Measurements from ENCODE around the gene SLC25A30. TPM values are rescaled to one million over a fixed set of nuclear protein-coding genes. Genes with fewer than 3 reads are reported as not detected.

The SLC25A30 gene
- polyA plus RNA-seq, 1 experiment = 14.0 TPM

- ChIA-PET POLR2A (interaction anchor here (0.7 kb wide), 1 partner anchor 28 kb away, joined by 3 read pairs; no protein-coding TSS in a partner anchor), CTCF (interaction anchor here (1.0 kb wide), 1 partner anchor 144 kb away, joined by 3 read pairs; no protein-coding TSS in a partner anchor)
- peaks cover 3% of the 10 kb centered on the region for H3K9me3 ChIP-seq (ENCODE audit: control insufficient read depth, insufficient read depth, low read length)
- DNase-seq (ENCODE audit: low read depth, low spot score) = no peak
- no peak for TF ChIP-seq CTCF (IDR thresholded peaks at IDR 0.05; ENCODE audit: low read depth, low read length)
- H3K27ac ChIP-seq (ENCODE audit: low read depth, low read length) = no peak overlapping the region
- no peaks in the 10 kb centered on the region for H3K27me3 ChIP-seq (ENCODE audit: control insufficient read depth, insufficient read depth, low read length)
- H3K4me3 ChIP-seq (ENCODE audit: low read depth, low read length) = no peak overlapping the region
These were observed 50.2 kb downstream of the SLC25A30 start for GRCh38 chr13:45368005-45368404.

DNA sequence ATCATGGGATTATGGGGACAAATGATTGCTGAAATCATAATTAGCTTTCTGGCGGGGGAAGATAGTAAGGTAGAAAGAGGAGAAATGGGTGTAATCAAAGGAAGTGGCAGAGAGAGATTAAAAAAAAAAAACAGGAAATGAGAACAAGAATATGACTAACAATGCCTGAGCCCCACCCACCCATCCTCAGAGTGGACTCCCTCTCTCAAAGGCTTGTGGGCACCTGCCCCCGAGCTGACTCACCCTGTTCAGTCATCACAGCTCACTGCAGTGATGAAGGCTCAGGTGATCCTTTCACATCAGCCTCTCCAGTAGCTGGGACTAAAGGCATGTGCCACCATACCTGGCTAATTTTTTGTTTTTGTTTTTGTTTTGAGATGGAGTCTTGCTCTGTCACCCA lies 50.8 kb downstream of the SLC25A30 start:
- peak; percentile 45 for DNase-seq (ENCODE audit: low read depth, low spot score)
- Histone ChIP-seq H3K27ac (ENCODE audit: low read depth, low read length) (peak overlapping the region; percentile 31), H3K4me3 (ENCODE audit: low read depth, low read length) (no peak overlapping the region), H3K9me3 (ENCODE audit: control insufficient read depth, insufficient read depth, low read length) (peaks cover 7% of the 10 kb centered on the region), H3K27me3 (ENCODE audit: control insufficient read depth, insufficient read depth, low read length) (no peaks in the 10 kb centered on the region)
- no peak for TF ChIP-seq CTCF (IDR thresholded peaks at IDR 0.05; ENCODE audit: low read depth, low read length)
- ChIA-PET CTCF (no interaction called here), POLR2A (no interaction called here)

DNA sequence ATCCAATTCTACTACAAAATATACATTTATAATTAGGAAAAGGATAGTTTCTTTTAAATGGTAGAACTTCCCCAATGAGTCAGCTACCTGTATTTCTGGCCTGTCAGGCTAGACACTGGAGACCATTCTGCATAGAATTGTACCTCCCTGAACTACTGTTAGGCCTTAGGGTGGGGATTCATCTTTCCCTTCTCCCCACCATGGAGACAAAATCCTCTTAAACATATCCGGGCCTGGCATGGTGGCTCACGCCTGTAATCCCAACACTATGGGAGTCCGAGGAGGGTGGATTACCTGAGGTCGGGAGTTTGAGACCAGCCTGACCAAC lies 52.7 kb downstream of the SLC25A30 start:
- TF ChIP-seq CTCF (IDR thresholded peaks at IDR 0.05; ENCODE audit: low read depth, low read length) = no peak
- Histone ChIP-seq H3K27ac (ENCODE audit: low read depth, low read length) (no peak overlapping the region), H3K4me3 (ENCODE audit: low read depth, low read length) (no peak overlapping the region), H3K9me3 (ENCODE audit: control insufficient read depth, insufficient read depth, low read length) (peaks cover 7% of the 10 kb centered on the region), H3K27me3 (ENCODE audit: control insufficient read depth, insufficient read depth, low read length) (no peaks in the 10 kb centered on the region)
- ChIA-PET POLR2A (no interaction called here), CTCF (no interaction called here)
- no peak for DNase-seq (ENCODE audit: low read depth, low spot score)

- no peak for DNase-seq (ENCODE audit: low read depth, low spot score)
- Histone ChIP-seq H3K9me3 (ENCODE audit: control insufficient read depth, insufficient read depth, low read length) (peaks cover 7% of the 10 kb centered on the region), H3K27me3 (ENCODE audit: control insufficient read depth, insufficient read depth, low read length) (no peaks in the 10 kb centered on the region), H3K4me3 (ENCODE audit: low read depth, low read length) (no peak overlapping the region), H3K27ac (ENCODE audit: low read depth, low read length) (peak overlapping the region; percentile 11)
- CTCF ChIA-PET = no interaction called here
- no peak for TF ChIP-seq CTCF (IDR thresholded peaks at IDR 0.05; ENCODE audit: low read depth, low read length)
- POLR2A ChIA-PET = interaction anchor here (0.6 kb wide), 1 partner anchor 35 kb away, joined by 5 read pairs; no protein-coding TSS in a partner anchor
These were observed 53.2 kb downstream of the SLC25A30 start for GRCh38 chr13:45364876-45365557.

GRCh38 chr13:45362939-45363338 lies 55.2 kb downstream of the SLC25A30 start:
- TF ChIP-seq CTCF (IDR thresholded peaks at IDR 0.05; ENCODE audit: low read depth, low read length) = no peak
- Histone ChIP-seq H3K27ac (ENCODE audit: low read depth, low read length) (no peak overlapping the region), H3K27me3 (ENCODE audit: control insufficient read depth, insufficient read depth, low read length) (no peaks in the 10 kb centered on the region), H3K4me3 (ENCODE audit: low read depth, low read length) (no peak overlapping the region), H3K9me3 (ENCODE audit: control insufficient read depth, insufficient read depth, low read length) (peaks cover 7% of the 10 kb centered on the region)
- no peak for DNase-seq (ENCODE audit: low read depth, low spot score)
- POLR2A ChIA-PET = no interaction called here
- CTCF ChIA-PET = interaction anchor here (2.1 kb wide), 1 partner anchor 8 kb away, joined by 8 read pairs; no protein-coding TSS in a partner anchor
